Upper lobe of left lung (tissue), 4 donors: ENCODE data around the gene TENM4.

ENCODE experiments used
- CTCF ChIP-seq, 6 experiments: fragments of 450-650 bp in 4 of 6; fragments of 200-600 bp in 2 of 6; sonication (generic) in 2 of 6; IDR thresholded peaks; one replicate each; pipeline ENCODE4 v1.5.1; 2016 to 2019; ENCODE audit warnings: antibody characterized with exemption in 6 of 6
- EP300 ChIP-seq, 4 donors: sonication (generic); formaldehyde crosslinking; IDR thresholded peaks; one replicate each; pipeline ENCODE4 v1.5.1; 2017; ENCODE audit warnings: antibody characterized with exemption in 4 of 4, control low read depth in 2 of 4
- POLR2A ChIP-seq, 4 donors: fragments of 450-650 bp; IDR thresholded peaks; one replicate each; pipeline ENCODE4 v1.5.1; 2016 to 2017; ENCODE audit warnings: antibody characterized with exemption in 4 of 4, mild to moderate bottlenecking in 2 of 4
- POLR2AphosphoS5 ChIP-seq, 2 donors: sonication (generic); formaldehyde crosslinking; IDR thresholded peaks; one replicate each; pipeline ENCODE4 v1.5.1; 2017; ENCODE audit warnings: antibody characterized with exemption in 2 of 2

DNA sequence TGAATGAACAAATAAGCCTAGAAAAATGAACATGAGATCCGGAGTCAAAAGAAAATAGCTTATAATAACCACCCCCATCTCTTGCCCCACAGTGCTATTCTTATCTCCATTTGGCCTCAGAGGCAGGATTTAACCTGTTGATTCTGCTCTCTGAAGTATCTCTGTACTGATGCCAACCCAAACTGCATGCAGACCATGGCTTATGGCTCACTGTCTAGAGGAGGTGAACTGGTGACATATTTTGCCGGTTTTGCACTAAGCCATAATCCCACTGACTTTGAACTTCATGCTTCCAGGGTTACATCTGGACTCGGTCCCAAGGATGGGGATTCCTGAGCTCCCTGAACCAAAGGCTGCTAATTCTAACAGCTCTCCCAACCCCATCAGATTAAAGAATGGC is 397.1 kb downstream of the TENM4 start:
- TF ChIP-seq POLR2A (IDR thresholded peaks at IDR 0.05) (no peak), CTCF (IDR thresholded peaks at IDR 0.05) (no peak), EP300 (IDR thresholded peaks at IDR 0.05) (no peak), POLR2AphosphoS5 (IDR thresholded peaks at IDR 0.05) (no peak)
